ENCODE data around the gene INS.

INS gene

GRCh38 chr11:2160736-2161259 is at the start of gene INS:
INS (minus strand) TSS chr11:2161209; CDS start chr11:2160971, 238 bp downstream.
- no peak for DNase-seq (ENCODE audit: low read depth)

- DNase-seq (ENCODE audit: low read depth): no peak
These were observed 49.5 kb upstream of the INS start for GRCh38 chr11:2210366-2211112.

DNA sequence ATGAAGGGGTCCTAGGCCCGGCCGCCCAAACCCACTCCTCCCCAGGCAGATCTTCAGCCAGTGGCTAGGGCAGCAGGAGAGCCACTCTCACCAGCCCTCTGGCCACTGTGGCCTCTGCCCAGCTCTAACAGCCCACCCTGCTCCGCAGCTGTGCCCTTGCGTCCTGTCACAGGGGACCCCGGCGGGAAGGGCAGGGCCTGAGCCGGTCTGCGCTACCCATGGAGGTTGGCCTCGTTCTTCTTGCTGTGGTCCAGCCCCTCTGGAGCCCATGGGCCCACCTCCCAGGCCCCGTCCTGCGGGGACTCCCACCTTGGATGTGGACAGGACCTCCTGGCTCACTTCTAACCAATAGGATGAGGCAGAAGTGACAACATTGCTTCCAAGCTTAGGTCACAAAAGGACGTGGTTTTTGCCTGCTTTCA is 48.9 kb upstream of the INS start:
- DNase-seq (ENCODE audit: low read depth): no peak

- no peak for DNase-seq (ENCODE audit: low read depth)
These were observed 48.4 kb upstream of the INS start for GRCh38 chr11:2209370-2209801.

DNA sequence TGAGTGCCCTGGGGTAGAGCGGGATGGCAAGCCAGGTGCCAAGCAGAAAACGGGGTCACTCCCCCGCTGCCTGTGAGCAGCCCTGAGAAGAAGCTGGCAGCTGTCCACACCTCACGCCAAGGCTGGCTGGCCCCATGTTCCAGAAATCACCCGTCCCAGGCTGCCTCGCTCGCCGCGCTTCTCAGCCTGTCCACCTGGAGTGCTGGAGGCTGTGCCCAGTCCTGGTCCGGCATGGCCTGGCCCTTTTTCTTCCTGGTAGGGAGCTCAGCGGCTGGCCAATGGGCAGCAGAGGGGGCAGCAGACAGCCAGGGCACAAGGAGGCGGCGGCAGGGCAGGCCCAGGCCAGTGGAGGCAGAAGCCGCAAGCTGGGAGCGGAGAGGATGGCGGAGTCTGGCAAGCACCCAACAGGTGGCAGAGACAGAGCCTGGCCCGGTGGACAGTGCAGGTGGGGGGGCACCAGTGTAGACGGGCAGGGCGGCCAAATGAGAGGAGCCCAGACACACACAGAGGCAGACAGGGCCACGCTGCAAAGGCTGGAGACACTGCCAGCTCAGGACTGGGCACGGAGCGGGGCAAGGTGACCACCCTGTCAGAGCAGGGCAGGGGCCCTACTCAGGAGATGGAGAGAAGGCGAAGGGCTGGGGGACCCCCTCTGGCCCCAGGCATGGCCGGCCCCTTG is 47.8 kb upstream of the INS start:
- no peak for DNase-seq (ENCODE audit: low read depth)

GRCh38 chr11:2207773-2208621 is 47.0 kb upstream of the INS start:
- DNase-seq (ENCODE audit: low read depth): no peak

- DNase-seq (ENCODE audit: low read depth): no peak
These were observed 46.2 kb upstream of the INS start for GRCh38 chr11:2207212-2207611.

- DNase-seq (ENCODE audit: low read depth): no peak
These were observed 45.1 kb upstream of the INS start for GRCh38 chr11:2205981-2206690.

- no peak for DNase-seq (ENCODE audit: low read depth)
These were observed 44.3 kb upstream of the INS start for GRCh38 chr11:2205214-2205720.

GRCh38 chr11:2204361-2205213 is 43.6 kb upstream of the INS start:
- DNase-seq (ENCODE audit: low read depth): no peak

- DNase-seq (ENCODE audit: low read depth): no peak
These were observed 42.6 kb upstream of the INS start for GRCh38 chr11:2203440-2204259.

- DNase-seq (ENCODE audit: low read depth): no peak
These were observed 42.0 kb upstream of the INS start for GRCh38 chr11:2202900-2203439.

- DNase-seq (ENCODE audit: low read depth): no peak
These were observed 41.3 kb upstream of the INS start for GRCh38 chr11:2202071-2202899.

- DNase-seq (ENCODE audit: low read depth): no peak
These were observed 40.5 kb upstream of the INS start for GRCh38 chr11:2201542-2201941.

- DNase-seq (ENCODE audit: low read depth): no peak
These were observed 40.0 kb upstream of the INS start for GRCh38 chr11:2200957-2201519.

GRCh38 chr11:2200536-2200935 is 39.5 kb upstream of the INS start:
- no peak for DNase-seq (ENCODE audit: low read depth)

DNA sequence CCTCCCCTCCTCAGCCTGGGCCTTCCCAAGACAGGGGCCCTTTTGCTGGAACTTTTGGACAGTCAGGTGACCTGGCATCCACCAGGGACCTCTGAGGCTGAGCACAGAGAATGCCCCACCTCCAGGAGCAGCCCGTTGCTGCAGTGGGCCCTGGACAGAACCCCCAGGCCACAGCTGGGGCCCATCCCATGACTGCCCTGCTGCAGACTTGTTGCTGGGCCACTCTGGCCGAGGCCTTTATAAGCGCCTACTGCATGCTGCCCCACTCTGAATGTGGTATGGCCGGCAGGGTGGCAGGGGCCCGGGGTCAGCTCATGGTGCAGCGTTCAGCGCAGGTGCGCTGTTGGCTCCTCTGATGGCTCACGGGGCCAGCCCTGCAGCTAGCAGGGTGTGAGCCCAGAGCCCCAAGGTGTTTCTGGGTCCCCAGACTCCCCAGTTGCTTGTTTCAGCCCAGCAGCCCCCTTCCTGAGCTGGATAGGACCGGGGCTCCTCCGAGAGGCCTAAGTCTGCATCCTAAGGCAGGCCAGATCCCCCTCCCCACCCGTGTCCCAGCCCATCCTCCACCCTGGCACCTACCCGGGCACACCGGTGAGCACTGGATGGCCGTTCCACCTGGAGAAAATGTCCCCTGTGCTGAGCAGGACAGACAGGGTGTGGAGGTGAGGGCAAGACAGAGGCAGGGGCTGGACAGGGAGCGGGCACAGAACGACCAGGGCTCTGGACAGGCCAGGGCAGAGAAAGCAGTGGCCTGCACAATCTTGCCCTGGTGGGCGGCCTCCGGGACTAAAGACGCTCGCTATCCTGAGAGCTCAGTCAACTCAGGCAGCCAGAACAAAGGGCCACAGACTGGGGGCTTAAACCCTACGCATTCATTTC is 38.7 kb upstream of the INS start:
- no peak for DNase-seq (ENCODE audit: low read depth)
